GM19351 (cell line): ENCODE results near the gene BTBD9.

ENCODE experiments used
- ATAC-seq: cut with Tn5 transposase; IDR thresholded peaks from one replicate; pipeline ENCODE4 v1.9.1; 2021; ENCODE audit warnings: mild to moderate bottlenecking, moderate library complexity; ENCODE audit not compliant: unreplicated experiment

The BTBD9 gene

GRCh38 chr6:38310061-38310460, 329.7 kb downstream of the BTBD9 start:
- no peak for ATAC-seq

- peak; percentile 66 for ATAC-seq
Measured at GRCh38 chr6:38307740-38308139, 332.0 kb downstream of the BTBD9 start.

- peak; percentile 31 for ATAC-seq
Measured at GRCh38 chr6:38306931-38307330, 332.8 kb downstream of the BTBD9 start.

- ATAC-seq: peak; percentile 81
Measured at GRCh38 chr6:38305995-38306681, 333.6 kb downstream of the BTBD9 start.

GRCh38 chr6:38302838-38303237, 336.9 kb downstream of the BTBD9 start:
- no peak for ATAC-seq

DNA sequence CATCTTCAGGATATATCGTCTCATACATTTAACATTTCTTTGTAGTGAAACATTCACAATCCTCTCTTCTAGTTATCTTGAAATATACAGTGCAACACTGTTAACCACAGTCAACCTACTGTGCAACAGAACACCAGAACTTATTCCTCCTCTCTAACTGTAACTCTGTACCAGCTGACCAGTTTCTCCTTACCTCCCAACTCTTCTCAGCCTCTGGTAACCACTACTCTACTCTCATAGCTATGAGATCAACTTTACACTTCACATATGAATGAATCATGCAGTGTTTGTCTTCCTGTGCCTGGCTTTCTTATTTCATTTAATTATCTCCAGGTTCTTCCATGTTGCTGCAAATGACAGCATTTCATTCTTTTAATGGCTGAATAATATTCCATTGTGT, 337.6 kb downstream of the BTBD9 start:
- ATAC-seq: no peak

GRCh38 chr6:38290133-38290799, 349.5 kb downstream of the BTBD9 start:
- ATAC-seq: no peak

DNA sequence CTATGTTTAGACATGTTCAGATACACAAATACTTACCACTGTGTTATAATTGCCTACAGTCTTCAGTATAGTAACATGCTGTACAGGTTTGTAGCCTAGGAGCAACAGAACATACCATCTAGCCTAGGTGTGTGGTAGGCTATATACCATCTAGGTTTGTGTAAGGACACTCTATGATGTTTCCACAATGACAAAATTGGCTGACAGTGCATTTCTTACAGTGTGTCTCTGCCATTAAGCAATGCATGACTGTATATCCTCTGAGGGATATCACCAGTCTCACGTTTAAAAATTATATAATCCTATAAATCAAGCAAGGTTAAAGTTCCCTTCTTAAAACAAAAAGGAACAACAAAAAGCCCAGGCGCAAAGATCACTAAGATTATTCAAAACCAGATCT, 352.2 kb downstream of the BTBD9 start:
- no peak for ATAC-seq

DNA sequence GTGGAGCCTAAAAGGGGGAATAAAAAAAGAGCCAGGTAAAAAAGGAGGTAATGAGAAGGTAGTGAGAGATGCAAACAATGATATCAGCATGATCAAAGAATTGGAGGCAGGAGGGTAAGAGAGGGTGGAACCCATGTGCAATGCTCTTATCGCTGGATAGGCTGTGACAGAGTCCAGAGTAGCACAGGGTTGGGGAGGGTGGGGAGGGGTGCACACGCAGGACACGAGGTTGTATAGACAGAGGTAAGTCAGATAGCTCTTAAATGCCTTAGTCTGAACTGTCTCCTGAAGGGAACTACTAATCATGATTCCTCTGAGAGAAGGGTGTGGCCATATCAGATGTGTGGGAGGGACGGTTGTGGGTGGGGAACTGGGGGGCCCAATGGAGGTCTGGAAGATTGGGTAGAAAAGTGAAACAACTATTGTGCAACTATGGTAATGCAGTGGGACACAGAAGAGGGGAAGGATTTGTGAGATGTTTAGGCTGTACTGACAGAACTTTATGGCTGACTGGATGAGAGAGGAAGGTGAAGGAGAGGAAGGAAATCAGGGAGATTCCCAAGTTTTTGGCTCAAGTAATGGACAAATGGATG, 354.8 kb downstream of the BTBD9 start:
- ATAC-seq: no peak

DNA sequence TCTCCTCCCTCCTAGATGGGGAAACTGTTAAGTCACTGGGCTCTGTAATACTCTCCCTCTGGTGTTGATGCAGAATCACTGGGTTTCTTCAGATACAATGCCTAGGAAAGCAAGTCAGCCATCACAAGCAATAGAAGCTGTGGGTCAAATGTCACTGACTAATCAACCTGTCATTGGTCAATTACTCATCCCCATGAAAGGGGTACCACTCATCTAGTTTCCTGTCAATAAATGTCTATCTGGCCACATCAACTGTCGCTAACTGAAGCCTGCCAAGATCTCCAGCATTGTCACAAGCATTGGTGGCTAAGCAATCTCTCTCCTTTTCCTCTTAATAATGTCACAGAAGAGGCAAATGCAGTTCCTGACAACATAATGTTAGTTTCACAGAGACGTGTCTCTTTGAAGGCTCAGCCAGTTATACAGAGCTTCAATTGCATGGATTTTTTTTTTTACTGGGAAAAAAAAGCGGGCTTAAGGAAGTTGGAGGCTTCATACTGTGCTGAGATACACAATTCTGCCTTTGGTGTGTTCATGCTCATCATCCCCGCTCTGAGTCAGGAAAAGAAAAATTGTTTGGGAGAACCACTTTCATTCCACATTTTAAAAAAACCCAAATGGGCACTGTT, 355.9 kb downstream of the BTBD9 start:
- no peak for ATAC-seq

DNA sequence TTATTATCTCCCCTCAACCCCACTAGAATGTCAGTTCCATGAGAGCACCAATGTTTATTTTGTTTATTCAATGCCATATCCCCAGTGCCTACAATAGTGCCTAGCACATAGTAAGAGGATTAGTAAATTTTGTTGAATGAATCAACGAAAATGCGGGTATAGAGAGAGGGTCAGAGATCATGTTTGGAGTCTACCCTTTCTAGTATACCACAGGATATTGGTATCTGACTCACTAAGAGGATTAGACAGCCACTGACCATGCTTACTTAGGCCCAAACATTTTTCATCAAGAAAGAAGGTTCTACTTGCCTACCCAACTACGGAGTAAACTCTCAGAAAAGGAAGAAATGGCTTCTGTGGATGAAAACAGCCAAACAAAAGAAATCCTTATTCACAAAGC, 356.8 kb downstream of the BTBD9 start:
- ATAC-seq: no peak

- no peak for ATAC-seq
Measured at GRCh38 chr6:38281126-38281525, 358.6 kb downstream of the BTBD9 start.

DNA sequence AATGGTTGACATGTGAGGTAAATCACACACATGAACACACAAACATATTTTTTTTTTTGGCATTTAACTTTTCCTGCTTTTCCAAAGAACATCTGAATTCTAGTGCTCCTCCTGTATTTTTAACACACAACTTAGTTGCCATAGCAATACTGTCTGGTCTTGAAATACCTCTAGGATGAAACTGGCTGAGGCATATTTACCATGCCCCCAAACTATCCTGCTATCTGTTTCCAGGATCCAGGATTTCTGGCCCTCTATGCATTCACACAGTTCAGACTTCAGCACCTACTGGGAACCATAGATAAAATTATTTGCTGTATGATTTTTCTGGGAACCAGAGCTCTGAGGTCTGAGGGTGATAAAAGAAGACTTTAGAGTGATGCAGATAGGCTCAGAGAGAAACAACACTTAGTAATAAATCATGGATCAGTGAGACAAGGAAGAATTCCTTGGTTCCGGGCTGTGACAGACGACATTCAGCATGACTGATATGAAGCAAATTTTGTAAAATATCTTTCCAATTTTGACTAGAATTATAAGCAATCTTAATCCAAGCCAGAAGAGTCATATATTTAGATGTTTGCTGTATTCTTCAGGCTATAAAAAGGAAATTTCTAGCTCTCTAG, 359.7 kb downstream of the BTBD9 start:
- no peak for ATAC-seq

GRCh38 chr6:38279423-38279822, 360.3 kb downstream of the BTBD9 start:
- ATAC-seq: no peak

- ATAC-seq: no peak
Measured at GRCh38 chr6:38273325-38273724, 366.4 kb downstream of the BTBD9 start.

- ATAC-seq: no peak
Measured at GRCh38 chr6:38272222-38272621, 367.5 kb downstream of the BTBD9 start.

DNA sequence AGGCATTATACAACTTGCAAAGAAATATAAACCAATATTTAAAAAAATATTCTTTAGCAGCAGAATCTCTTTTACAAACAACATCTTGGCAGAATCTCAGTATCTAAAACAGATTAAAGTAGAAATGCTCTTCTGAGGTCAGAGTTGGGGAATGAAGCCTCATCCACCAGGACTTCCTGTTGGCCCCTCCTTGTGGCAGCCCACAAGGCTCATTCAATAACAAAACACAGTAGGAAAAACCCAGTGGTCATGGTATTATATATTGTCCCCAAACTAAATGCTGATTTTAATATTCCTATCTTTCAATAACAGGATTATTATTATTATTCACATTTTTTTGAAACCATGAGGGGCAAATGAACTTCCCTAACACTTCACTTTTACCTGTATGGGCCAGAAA, 368.6 kb downstream of the BTBD9 start:
- ATAC-seq: no peak

GRCh38 chr6:38270367-38270766, 369.4 kb downstream of the BTBD9 start:
- no peak for ATAC-seq

- ATAC-seq: no peak
Measured at GRCh38 chr6:38269461-38270172, 370.1 kb downstream of the BTBD9 start.

GRCh38 chr6:38268342-38268741, 371.4 kb downstream of the BTBD9 start:
- no peak for ATAC-seq

- no peak for ATAC-seq
Measured at GRCh38 chr6:38266921-38267354, 372.8 kb downstream of the BTBD9 start.
